PC-9 (cell line): ENCODE measurements around the gene TRIM71.

Source experiments
- CTCF ChIP-seq: fragments of 200-600 bp; sonication (generic); conservative IDR thresholded peaks from 2 replicates; pipeline ENCODE4 v1.6.1; 2017; ENCODE audit warnings: mixed run types, antibody characterized with exemption, mild to moderate bottlenecking, moderate library complexity
- EZH2 ChIP-seq: fragments of 200-600 bp; sonication (generic); IDR thresholded peaks from 2 replicates; pipeline ENCODE4 v1.8.0; 2017; ENCODE audit warnings: antibody characterized with exemption, low read depth

DNA sequence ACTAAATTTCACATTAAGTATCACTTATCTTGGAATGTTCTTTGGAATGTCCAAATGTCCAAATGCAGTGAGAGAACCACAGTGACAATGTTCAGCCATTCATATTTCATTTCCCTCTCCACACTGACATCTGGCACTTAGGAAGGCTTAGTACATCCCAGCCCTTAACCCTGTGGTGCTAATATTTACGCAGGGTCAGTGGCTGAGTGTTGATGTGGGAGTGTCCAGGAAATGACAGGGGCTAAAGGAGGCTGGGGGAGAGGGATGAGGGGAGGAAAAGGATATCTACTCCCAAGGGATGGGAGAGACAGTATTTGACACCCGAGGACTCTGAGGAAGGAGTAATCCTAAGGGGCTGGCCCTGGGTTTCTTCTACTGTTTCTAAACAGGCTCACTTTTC is 119.5 kb downstream of the TRIM71 start:
- TF ChIP-seq EZH2: no peak
- no peak for TF ChIP-seq CTCF
